ENCODE results near the gene LEFTY1.

DNA sequence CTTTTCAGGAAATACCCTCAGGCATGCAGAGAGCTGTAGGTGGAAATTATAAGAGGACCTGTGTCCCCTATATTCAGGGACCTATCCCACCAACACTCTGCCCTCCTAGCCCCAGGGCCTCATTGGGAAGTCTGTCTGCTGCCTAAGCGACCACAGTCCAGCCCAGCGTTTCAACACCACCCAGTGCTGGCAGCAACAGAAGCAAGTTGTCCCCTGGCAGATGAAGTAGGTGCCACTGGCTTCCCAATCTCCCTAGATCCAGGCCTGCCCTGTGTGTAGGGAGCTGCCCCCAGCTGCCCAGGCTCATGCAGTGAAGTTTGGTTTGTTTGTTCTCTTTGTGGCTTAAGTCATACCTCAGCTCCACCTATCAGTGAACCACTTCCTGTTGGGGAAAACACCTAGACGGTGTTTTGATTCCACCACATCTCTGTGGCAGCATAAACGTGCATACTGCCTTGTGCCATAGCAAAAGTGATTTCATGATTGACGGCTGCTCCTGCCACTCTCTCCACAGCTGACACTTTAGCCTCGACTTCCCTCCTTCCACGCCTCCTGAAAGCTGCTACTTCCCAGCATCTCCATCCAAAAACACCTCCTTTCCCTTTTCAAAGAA is 8.1 kb upstream of the LEFTY1 start:
- TF ChIP-seq, protein P1, sequence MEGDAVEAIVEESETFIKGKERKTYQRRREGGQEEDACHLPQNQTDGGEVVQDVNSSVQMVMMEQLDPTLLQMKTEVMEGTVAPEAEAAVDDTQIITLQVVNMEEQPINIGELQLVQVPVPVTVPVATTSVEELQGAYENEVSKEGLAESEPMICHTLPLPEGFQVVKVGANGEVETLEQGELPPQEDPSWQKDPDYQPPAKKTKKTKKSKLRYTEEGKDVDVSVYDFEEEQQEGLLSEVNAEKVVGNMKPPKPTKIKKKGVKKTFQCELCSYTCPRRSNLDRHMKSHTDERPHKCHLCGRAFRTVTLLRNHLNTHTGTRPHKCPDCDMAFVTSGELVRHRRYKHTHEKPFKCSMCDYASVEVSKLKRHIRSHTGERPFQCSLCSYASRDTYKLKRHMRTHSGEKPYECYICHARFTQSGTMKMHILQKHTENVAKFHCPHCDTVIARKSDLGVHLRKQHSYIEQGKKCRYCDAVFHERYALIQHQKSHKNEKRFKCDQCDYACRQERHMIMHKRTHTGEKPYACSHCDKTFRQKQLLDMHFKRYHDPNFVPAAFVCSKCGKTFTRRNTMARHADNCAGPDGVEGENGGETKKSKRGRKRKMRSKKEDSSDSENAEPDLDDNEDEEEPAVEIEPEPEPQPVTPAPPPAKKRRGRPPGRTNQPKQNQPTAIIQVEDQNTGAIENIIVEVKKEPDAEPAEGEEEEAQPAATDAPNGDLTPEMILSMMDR (IDR thresholded peaks at IDR 0.05; ENCODE audit: poor library complexity) = no peak
- TF ChIP-seq EZH2 (IDR thresholded peaks at IDR 0.05; ENCODE audit: borderline replicate concordance) = no peak

Measured in hepatocyte (in vitro differentiated cells).